Suprapubic skin (tissue), 3 donors: ENCODE measurements around the gene UGGT2.

Source experiments
- CTCF ChIP-seq, 2 donors: fragments of 200-600 bp in 1 of 2; fragments of 450-650 bp in 1 of 2; sonication (generic) in 1 of 2; IDR thresholded peaks; one replicate each; pipeline ENCODE4 v1.5.1; 2016 to 2019; ENCODE audit warnings: antibody characterized with exemption in 2 of 2, mild to moderate bottlenecking in 1 of 2, moderate library complexity in 1 of 2
- POLR2AphosphoS5 ChIP-seq, 3 donors: sonication (generic); formaldehyde crosslinking; IDR thresholded peaks; one replicate each; pipeline ENCODE4 v1.6.1; 2017; ENCODE audit warnings: antibody characterized with exemption in 3 of 3

- TF ChIP-seq CTCF (IDR thresholded peaks at IDR 0.05) (no peak), POLR2AphosphoS5 (IDR thresholded peaks at IDR 0.05) (no peak)
These were observed 32.3 kb downstream of the UGGT2 start for GRCh38 chr13:96020931-96021330.
